ENCODE results near the gene LUC7L.
"Not testable (repeated sequence)": the region's sequence is repeated elsewhere in the genome, so short reads cannot be mapped to it uniquely, and the experiment has no call there.

DNA sequence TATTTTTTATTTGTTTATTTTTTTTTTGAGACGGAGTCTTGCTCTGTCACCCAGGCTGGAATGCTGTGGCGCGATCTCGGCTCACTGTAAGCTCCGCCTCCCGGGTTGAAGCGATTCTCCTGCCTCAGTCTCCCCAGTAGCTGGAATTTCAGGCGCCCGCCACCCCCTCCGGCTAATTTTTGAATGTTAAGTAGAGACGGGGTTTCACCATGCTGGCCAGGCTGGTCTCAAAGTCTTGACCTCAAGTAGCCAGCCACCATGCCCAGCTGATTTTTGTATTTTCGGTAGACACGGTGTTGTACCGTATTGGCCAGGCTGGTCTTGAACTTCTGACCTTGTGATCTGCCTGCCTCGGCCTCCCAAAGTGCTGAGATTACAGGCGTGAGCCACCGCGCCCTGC lies 1.1 kb upstream of the LUC7L start:
- not testable (repeated sequence) for TF ChIP-seq POLR2A (IDR thresholded peaks at IDR 0.05)
- TF ChIP-seq, protein P1, sequence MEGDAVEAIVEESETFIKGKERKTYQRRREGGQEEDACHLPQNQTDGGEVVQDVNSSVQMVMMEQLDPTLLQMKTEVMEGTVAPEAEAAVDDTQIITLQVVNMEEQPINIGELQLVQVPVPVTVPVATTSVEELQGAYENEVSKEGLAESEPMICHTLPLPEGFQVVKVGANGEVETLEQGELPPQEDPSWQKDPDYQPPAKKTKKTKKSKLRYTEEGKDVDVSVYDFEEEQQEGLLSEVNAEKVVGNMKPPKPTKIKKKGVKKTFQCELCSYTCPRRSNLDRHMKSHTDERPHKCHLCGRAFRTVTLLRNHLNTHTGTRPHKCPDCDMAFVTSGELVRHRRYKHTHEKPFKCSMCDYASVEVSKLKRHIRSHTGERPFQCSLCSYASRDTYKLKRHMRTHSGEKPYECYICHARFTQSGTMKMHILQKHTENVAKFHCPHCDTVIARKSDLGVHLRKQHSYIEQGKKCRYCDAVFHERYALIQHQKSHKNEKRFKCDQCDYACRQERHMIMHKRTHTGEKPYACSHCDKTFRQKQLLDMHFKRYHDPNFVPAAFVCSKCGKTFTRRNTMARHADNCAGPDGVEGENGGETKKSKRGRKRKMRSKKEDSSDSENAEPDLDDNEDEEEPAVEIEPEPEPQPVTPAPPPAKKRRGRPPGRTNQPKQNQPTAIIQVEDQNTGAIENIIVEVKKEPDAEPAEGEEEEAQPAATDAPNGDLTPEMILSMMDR (IDR thresholded peaks at IDR 0.05 in 4 of 5, conservative IDR thresholded peaks at IDR 0.05 in 1 of 5) = not testable (repeated sequence)

Data from gastrocnemius medialis (tissue), 4 donors.